Caki2 (cell line): Measurements from ENCODE around the gene CYP2D6. TPM values are rescaled to one million over a fixed set of nuclear protein-coding genes. Genes with fewer than 3 reads are reported as not detected.

ENCODE experiments used
- total RNA-seq: library from RNA; depleted of rRNA; stranded (reverse); fragments of >200 nt; shearing (Covaris generic); gene quantifications from 2 replicates; pipeline ENCODE4 v1.2.3, GENCODE V29; 2014; ENCODE audit warnings: low replicate concordance; rRNA removed

CYP2D6 gene
- total RNA-seq, 1 experiment from 2014 or later: not detected

Other genes with a start within 250 kb of the CYP2D6 start
- gene SHISA8, start 215.7 kb downstream of the CYP2D6 start, total RNA-seq: 0.78 TPM in 1 of 2 replicates, not detected in the other
- gene TNFRSF13C, start 204.0 kb downstream of the CYP2D6 start, total RNA-seq: 0.61 TPM in 1 of 2 replicates, not detected in the other
- gene CENPM, start 183.7 kb downstream of the CYP2D6 start, total RNA-seq: 72.2 and 118 TPM in 2 replicates
- 1.7 and 2.8 TPM in 2 replicates for gene SEPTIN3, start 161.4 kb downstream of the CYP2D6 start, total RNA-seq
- gene WBP2NL, start 132.0 kb downstream of the CYP2D6 start, total RNA-seq: 3.2 and 35.9 TPM in 2 replicates
- gene NAGA, start 60.0 kb downstream of the CYP2D6 start, total RNA-seq: 41.4 and 63.2 TPM in 2 replicates
- not detected in 2 replicates for gene PHETA2, start 56.6 kb downstream of the CYP2D6 start, total RNA-seq
- 18.9 and 19.9 TPM in 2 replicates for gene SMDT1, start 51.1 kb downstream of the CYP2D6 start, total RNA-seq
- 109 and 139 TPM in 2 replicates for gene NDUFA6, start 40.0 kb downstream of the CYP2D6 start, total RNA-seq
- gene TCF20, start 139.8 kb upstream of the CYP2D6 start, total RNA-seq: 16.9 and 21.3 TPM in 2 replicates